HepG2 (cell line): ENCODE data around the gene PKP3. TPM values are rescaled to one million over a fixed set of nuclear protein-coding genes. Genes with fewer than 3 reads are reported as not detected.
A peak's percentile ranks its signal among the peaks of the same experiment; 100 is the strongest.

Source experiments
- BCL6 ChIP-seq: IDR thresholded peaks from 2 replicates; pipeline ENCODE4 v1.6.1; 2016; ENCODE audit warnings: missing genetic modification reagents, missing compliant biosample characterization
- CENPX ChIP-seq: sonication (generic); formaldehyde crosslinking; IDR thresholded peaks from 2 replicates; pipeline ENCODE4 v1.9.0; 2021; ENCODE audit warnings: mild to moderate bottlenecking, missing genetic modification reagents, moderate library complexity
- DRAP1 ChIP-seq: IDR thresholded peaks from 2 replicates; pipeline ENCODE4 v1.6.1; 2016; ENCODE audit warnings: missing genetic modification reagents, missing compliant biosample characterization
- HIVEP1 ChIP-seq: sonication (generic); formaldehyde crosslinking; IDR thresholded peaks from 2 replicates; pipeline ENCODE4 v1.4.0; 2020; ENCODE audit warnings: mild to moderate bottlenecking, missing genetic modification reagents
- KDM1A ChIP-seq: IDR thresholded peaks from 2 replicates; pipeline ENCODE4 v1.6.1; 2016; ENCODE audit warnings: missing compliant biosample characterization
- MED1 ChIP-seq: sonication (generic); formaldehyde crosslinking; IDR thresholded peaks from 2 replicates; pipeline ENCODE4 v1.4.0; 2020; ENCODE audit warnings: missing genetic modification reagents
- PAXIP1 ChIP-seq: sonication (generic); formaldehyde crosslinking; conservative IDR thresholded peaks from 2 replicates; pipeline ENCODE4 v1.4.0; 2020; ENCODE audit warnings: mild to moderate bottlenecking, missing genetic modification reagents, moderate library complexity
- SOX5 ChIP-seq: IDR thresholded peaks from 2 replicates; pipeline ENCODE4 v1.6.1; 2016; ENCODE audit warnings: borderline replicate concordance
- TERF1 ChIP-seq: sonication (generic); formaldehyde crosslinking; IDR thresholded peaks from 2 replicates; pipeline ENCODE4 v1.8.0; 2022; ENCODE audit warnings: mild to moderate bottlenecking, missing genetic modification reagents, moderate library complexity
- TIGD3 ChIP-seq: sonication (generic); formaldehyde crosslinking; IDR thresholded peaks from 2 replicates; pipeline ENCODE4 v1.5.1; 2020; ENCODE audit warnings: mild to moderate bottlenecking, missing genetic modification reagents, borderline replicate concordance
- ZBTB26 ChIP-seq: IDR thresholded peaks from 2 replicates; pipeline ENCODE4 v1.6.1; 2016; ENCODE audit warnings: missing compliant biosample characterization, missing genetic modification reagents, borderline replicate concordance
- ZKSCAN1 ChIP-seq: fragments of 150-350 bp; IDR thresholded peaks from 2 replicates; pipeline ENCODE4 v1.6.1; 2014; ENCODE audit warnings: low read length
- ZNF280B ChIP-seq: sonication (generic); formaldehyde crosslinking; IDR thresholded peaks from 2 replicates; pipeline ENCODE4 v1.5.0; 2020; ENCODE audit warnings: missing genetic modification reagents, mild to moderate bottlenecking, borderline replicate concordance
- ZNF740 ChIP-seq: sonication (generic); formaldehyde crosslinking; IDR thresholded peaks from 2 replicates; pipeline ENCODE4 v1.4.0; 2020; ENCODE audit warnings: missing genetic modification reagents
- polyA plus RNA-seq, 8 experiments: library from polyadenylated mRNA; depleted of rRNA in 3 of 8; stranded (reverse) in 7 of 8; unstranded in 1 of 8; fragments of >200 nt; fragmentation: Illumina TruSeq in 4 of 8; extraction: Trizol in 4 of 8; gene quantifications; 2 replicates each; pipeline versions ENCODE4 v1.2.1 to v1.2.3, GENCODE V29; 2011 to 2016; ENCODE audit warnings: low read depth in 4 of 8, missing spikeins in 1 of 8, mixed read lengths in 1 of 8; ENCODE audit not compliant: insufficient read depth in 1 of 8
- total RNA-seq, 5 experiments: library from RNA; depleted of rRNA; stranded (reverse); fragments of >200 nt; fragmentation: Illumina TruSeq; extraction: Trizol; gene quantifications; 2 replicates each; pipeline ENCODE4 v1.2.3, GENCODE V29; 2016; ENCODE audit warnings: low read depth in 1 of 5

PKP3 gene
- total and polyA plus RNA-seq, 2 of the 13 experiments (the other 11 are each of a cell fraction or from before 2014, with no cell fraction given) = 18.0 to 28.7 TPM

- peak; percentile 83 for TF ChIP-seq PAXIP1 (CRISPR knock-in tag)
- peak; percentile 57; the same call in 1 of the 2 replicates for TF ChIP-seq SOX5
- no peak for TF ChIP-seq HIVEP1 (CRISPR knock-in tag)
- no peak for TF ChIP-seq ZBTB26 (CRISPR knock-in tag)
- no peak for TF ChIP-seq KDM1A (CRISPR knock-in tag)
- TF ChIP-seq TIGD3 (CRISPR knock-in tag) = no peak
- no peak for TF ChIP-seq CENPX (CRISPR knock-in tag)
- peak; percentile 55; the same call in 1 of the 2 replicates for TF ChIP-seq DRAP1
- peak; percentile 50; the same call in 1 of the 2 replicates for TF ChIP-seq MED1
- 0 out of 2 replicates have a peak, but pooled peaks have one; percentile 16 for TF ChIP-seq ZNF280B (CRISPR knock-in tag)
- TF ChIP-seq TERF1 (CRISPR knock-in tag) = 0 out of 2 replicates have a peak, but pooled peaks have one; percentile 47
- no peak for TF ChIP-seq ZKSCAN1
- peak; percentile 97 for TF ChIP-seq BCL6 (CRISPR knock-in tag)
- peak; percentile 50; the same call in 1 of the 2 replicates for TF ChIP-seq ZNF740 (CRISPR knock-in tag)
Measured at GRCh38 chr11:373716-374551, 20.1 kb upstream of the PKP3 start (continued).
